SK-N-SH (cell line): ENCODE data around the gene SLC6A13.

ENCODE experiments used
- CTCF ChIP-seq: fragments of 200-600 bp; sonication (generic); IDR thresholded peaks from 2 replicates; pipeline ENCODE4 v1.6.1; 2017; ENCODE audit warnings: antibody characterized with exemption, mild to moderate bottlenecking, moderate library complexity
- EP300 ChIP-seq, 2 experiments: IDR thresholded peaks; 2 replicates each; pipeline versions ENCODE4 v1.4.0 to v1.6.1; 2012; ENCODE audit warnings: borderline replicate concordance in 1 of 2, low read depth in 1 of 2, low read length in 1 of 2
- GATA2 ChIP-seq: sonication (generic); formaldehyde crosslinking; IDR thresholded peaks from 2 replicates; pipeline ENCODE4 v1.5.0; 2020; ENCODE audit warnings: mild to moderate bottlenecking, missing genetic modification reagents
- NFIC ChIP-seq: IDR thresholded peaks from 2 replicates; pipeline ENCODE4 v1.4.0; 2012; ENCODE audit warnings: borderline replicate concordance
- RAD21 ChIP-seq: IDR thresholded peaks from 2 replicates; pipeline ENCODE4 v1.6.1; 2012; ENCODE audit warnings: mild to moderate bottlenecking, low read length
- RCOR1 ChIP-seq: fragments of 150-350 bp; IDR thresholded peaks from 2 replicates; pipeline ENCODE4 v1.6.1; 2017; ENCODE audit warnings: antibody characterized with exemption, low read length
- SMC3 ChIP-seq: IDR thresholded peaks from 2 replicates; pipeline ENCODE4 v1.6.1; 2012; ENCODE audit warnings: low read depth, low read length, improper control_type of control experiment
- TAF1 ChIP-seq: IDR thresholded peaks from 2 replicates; pipeline ENCODE4 v1.6.1; 2012; ENCODE audit warnings: low read depth, mild to moderate bottlenecking, low read length, moderate library complexity, borderline replicate concordance
- TCF12 ChIP-seq: IDR thresholded peaks from 2 replicates; pipeline ENCODE4 v1.4.0; 2012
- TEAD4 ChIP-seq: IDR thresholded peaks from 2 replicates; pipeline ENCODE4 v1.4.0; 2012; ENCODE audit warnings: mild to moderate bottlenecking, borderline replicate concordance; ENCODE audit not compliant: insufficient read depth
- YY1 ChIP-seq: IDR thresholded peaks from 2 replicates; pipeline ENCODE4 v1.4.0; 2012; ENCODE audit warnings: low read depth, mild to moderate bottlenecking
- TF ChIP-seq, protein P1 (sequence below): fragments of 150-350 bp; IDR thresholded peaks from 2 replicates; pipeline ENCODE4 v1.6.1; 2017; ENCODE audit warnings: antibody characterized with exemption, low read length, low read depth, borderline replicate concordance

- TF ChIP-seq CTCF (no peak), NFIC (no peak), GATA2 (CRISPR knock-in tag) (no peak), RAD21 (no peak), YY1 (no peak), EP300 (IDR thresholded peaks at IDR 0.05; ENCODE audit: borderline replicate concordance in 1 of 2, low read depth in 1 of 2, low read length in 1 of 2) (no peak), TEAD4 (no peak), TAF1 (no peak), SMC3 (no peak), RCOR1 (no peak), TCF12 (no peak)
- TF ChIP-seq, protein P1, sequence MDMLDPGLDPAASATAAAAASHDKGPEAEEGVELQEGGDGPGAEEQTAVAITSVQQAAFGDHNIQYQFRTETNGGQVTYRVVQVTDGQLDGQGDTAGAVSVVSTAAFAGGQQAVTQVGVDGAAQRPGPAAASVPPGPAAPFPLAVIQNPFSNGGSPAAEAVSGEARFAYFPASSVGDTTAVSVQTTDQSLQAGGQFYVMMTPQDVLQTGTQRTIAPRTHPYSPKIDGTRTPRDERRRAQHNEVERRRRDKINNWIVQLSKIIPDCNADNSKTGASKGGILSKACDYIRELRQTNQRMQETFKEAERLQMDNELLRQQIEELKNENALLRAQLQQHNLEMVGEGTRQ, result no peak
These were observed 83.3 kb downstream of the SLC6A13 start for GRCh38 chr12:179131-179884.
